ENCODE results near the gene KIFC1.

Gene KIFC1

DNA sequence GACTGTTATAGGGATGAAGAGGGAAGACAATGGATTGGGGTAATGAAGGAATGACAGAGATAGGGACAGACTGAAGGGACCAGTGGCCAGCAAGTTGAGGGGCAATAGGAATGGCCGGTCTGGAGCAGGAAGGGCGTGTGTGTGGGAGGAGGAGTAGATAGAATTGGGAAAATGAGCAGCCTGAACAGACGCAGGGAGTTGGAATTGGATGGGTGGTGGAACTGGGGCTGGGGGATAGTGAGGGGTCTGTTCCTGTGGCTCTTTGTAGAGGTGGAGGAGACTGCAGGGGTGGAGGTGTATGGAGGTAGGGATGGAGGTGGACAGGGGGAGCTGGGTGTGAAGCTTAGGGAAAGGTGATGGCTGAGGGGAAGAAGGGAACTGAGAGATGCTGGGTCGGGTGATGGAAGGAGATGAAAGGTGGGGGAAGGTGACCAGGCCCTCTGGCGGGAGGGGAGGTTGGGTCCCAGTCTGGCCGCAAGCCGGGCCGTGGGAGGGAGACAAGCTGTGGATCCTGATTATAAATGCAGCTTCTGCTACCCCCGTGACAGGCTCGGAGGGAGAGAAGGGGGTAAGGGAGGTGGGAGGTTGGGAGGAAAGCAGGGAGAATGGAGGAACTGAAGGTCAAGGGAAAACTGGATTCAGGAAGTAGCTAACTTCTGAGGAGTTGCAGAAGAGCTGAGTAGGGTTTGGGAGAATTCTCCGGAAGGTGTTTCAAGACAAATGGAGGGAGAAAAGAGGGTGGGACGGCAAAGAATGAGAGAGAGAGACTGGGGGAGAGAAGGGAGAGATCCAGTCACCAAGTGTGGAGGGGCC lies 33.4 kb downstream of the KIFC1 start:
- TF ChIP-seq, protein P1, sequence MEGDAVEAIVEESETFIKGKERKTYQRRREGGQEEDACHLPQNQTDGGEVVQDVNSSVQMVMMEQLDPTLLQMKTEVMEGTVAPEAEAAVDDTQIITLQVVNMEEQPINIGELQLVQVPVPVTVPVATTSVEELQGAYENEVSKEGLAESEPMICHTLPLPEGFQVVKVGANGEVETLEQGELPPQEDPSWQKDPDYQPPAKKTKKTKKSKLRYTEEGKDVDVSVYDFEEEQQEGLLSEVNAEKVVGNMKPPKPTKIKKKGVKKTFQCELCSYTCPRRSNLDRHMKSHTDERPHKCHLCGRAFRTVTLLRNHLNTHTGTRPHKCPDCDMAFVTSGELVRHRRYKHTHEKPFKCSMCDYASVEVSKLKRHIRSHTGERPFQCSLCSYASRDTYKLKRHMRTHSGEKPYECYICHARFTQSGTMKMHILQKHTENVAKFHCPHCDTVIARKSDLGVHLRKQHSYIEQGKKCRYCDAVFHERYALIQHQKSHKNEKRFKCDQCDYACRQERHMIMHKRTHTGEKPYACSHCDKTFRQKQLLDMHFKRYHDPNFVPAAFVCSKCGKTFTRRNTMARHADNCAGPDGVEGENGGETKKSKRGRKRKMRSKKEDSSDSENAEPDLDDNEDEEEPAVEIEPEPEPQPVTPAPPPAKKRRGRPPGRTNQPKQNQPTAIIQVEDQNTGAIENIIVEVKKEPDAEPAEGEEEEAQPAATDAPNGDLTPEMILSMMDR (IDR thresholded peaks at IDR 0.05; ENCODE audit: insufficient read depth, missing control alignments) = no peak
- FAIRE-seq = no peak

DNA sequence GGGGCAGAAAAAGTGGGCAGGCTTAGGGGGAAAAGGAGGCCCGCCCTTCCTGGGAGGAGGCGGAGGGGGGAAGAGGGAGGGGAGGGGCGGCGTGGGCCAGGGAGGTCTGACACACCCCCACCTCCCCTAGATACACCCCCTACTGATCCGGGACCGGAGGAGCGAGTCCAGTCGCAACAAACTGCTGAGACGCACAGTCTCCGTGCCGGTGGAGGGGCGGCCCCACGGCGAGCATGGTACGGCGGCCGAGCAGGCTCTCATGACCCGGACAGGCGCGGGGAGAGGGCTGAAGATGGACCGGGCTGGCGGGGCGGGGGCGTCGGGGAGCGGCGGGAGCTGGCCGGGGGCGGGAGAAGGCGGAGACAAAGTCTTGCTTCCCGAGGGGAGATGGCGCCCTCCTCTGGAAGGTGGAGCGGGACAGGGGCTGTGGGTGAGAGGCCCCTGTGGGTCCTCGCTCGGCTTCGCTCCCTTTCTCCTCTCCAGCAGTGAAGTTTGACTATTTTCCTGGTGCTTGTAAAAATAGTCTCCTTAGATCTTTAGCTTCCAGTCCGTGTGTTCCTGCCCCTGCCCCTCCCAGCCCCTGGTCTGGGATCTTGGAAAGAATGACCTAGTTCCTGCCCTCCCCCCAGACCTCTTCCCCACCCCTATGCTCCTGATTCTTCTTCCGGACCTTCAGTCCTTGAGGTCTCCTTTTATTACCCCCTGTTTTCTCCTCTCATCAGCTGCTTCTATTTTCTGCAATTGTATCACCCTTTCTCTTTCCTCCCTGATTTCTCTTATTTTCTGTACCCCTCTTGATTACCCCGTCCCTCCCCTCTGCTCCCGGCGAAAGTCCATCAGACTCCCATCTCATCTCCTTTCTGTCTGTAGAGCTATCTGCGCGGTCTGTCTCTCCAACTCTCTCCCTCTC lies 34.3 kb downstream of the KIFC1 start:
- no peak for FAIRE-seq
- TF ChIP-seq, protein P1 (IDR thresholded peaks at IDR 0.05; ENCODE audit: insufficient read depth, missing control alignments) = peak; percentile 72
- DNase-seq (ENCODE audit: insufficient read length, low spot score) = peak; percentile 84

More for the DNA sequence above, 33.4 kb downstream of the KIFC1 start:
- no peak for DNase-seq (ENCODE audit: insufficient read length, low spot score)

DNA sequence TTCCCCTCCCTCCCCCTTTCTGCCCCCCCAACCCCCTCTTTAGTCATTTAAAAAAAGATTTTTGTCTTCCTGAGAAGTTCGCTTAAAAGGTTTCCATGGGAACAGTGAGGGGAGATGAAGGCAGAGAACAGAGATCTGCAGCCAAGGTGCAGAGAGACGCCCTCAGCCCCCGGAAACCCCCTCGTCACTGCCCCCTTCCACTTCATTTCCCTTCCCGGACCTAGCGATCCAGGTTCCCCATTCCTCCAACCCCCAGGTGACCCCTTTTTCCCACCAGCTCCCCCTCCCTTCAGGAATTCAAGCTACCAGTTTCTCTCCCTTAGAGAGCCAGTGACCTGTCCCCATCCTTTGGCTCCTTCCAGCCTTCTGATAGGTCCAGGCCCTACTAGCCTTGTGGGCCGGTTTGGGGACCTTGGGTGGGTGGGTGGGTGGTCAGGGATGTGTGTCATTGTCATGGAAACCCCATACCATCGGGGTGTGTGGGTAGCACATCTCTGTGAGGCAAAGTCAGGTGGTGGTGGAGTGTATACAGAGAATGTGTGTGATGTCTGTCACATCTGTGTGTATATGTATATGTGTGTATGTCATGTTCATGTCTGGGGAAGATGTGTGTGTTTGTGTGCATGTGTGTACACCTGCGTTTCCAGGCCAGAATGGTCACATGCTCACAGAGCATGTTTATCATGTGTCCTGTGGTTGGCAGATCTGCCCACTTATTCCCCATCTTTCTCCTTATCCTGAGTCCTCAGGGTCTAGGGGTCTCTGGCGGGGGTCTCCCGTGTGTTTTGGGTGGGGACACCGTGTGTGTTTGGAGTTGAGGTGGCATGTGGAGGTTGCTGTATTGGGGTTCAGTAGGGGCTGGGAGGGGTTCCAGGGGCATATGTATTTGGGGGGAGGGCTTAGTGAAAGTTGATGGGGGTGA lies 35.2 kb downstream of the KIFC1 start:
- FAIRE-seq (no peak), DNase-seq (ENCODE audit: insufficient read length, low spot score) (no peak)
- TF ChIP-seq, protein P1 (IDR thresholded peaks at IDR 0.05; ENCODE audit: insufficient read depth, missing control alignments) = no peak

DNA sequence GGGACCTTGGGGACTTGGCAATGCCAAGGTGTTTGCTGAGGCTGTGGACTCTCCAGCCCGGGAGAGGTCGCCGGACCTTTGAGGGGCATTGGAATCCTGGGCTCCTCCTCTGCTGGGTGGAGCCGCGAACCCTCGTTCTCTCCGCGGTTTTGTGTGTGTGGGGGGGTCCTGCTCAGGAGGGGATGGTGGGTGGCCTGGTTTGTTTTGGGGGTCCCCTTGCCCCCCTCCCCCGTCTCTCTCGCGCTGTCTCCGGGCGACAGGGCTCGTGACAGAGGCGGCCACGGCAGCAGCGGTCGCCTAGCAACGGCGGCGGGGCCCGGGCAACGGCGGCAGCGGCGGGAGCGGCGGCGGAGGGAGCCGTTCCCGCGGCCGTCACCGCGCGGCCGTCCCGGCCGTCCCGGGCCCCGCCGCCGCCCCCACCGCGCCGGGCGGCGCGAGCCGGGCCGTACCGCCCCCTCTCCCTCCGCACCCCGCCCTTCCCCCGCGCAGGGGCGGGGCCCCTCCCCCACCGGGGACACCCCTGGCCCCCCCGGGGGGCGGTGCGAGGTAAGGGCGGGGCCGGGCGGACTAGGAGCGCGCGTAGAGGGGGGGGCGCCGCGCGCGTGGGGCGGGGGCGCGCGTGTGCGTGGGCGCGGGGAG lies 36.1 kb downstream of the KIFC1 start:
- DNase-seq (ENCODE audit: insufficient read length, low spot score) (peak; percentile 66), FAIRE-seq (no peak)
- TF ChIP-seq, protein P1 (IDR thresholded peaks at IDR 0.05; ENCODE audit: insufficient read depth, missing control alignments) = no peak

DNA sequence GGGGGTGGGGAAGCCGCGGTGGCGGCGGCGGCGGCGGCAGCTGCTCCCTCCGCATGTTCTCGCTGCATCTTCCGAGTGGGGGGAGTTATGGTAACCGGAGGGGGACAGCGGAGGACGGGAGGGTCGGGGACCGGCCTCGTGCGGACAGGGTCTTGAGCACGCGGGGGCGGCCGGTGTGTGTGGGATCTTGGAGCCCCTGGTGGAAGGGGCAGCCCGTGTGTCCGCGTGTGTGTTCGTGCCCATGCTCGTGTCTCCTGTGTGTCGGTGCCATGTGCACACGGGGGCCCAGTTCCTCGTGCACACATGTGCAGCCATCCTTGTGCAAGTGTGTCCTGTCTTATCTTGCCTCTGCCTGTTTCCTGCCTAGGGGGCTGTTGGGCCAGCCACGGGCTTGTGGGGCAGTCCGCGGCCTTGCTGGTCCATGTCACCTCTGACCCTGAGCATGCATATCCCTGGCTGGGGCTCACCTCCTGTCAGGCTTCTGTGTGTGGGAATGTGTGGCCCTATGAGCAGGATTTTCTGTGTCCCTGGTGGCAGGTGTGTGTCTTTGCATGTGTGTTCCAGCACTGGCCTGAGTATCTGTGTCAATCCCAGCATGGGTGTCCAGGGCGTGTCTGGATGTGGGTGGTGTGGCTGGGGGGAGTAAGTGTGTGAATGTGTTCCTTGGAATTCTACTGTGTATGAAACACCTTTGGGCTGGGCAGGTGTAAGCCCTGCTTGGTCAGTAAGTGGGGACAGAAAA lies 36.8 kb downstream of the KIFC1 start:
- FAIRE-seq (no peak), DNase-seq (ENCODE audit: insufficient read length, low spot score) (no peak)
- TF ChIP-seq, protein P1 (IDR thresholded peaks at IDR 0.05; ENCODE audit: insufficient read depth, missing control alignments) = no peak

All from D721Med (cell line).